Right ventricle myocardium superior (tissue), 1 donor: Measurements from ENCODE around the gene MICAL3. TPM values are rescaled to one million over a fixed set of nuclear protein-coding genes. Genes with fewer than 3 reads are reported as not detected.
"Not testable (repeated sequence)": the region's sequence is repeated elsewhere in the genome, so short reads cannot be mapped to it uniquely, and the experiment has no call there.

Source experiments
- ATAC-seq: fragments of 200-7000 bp; cut with Tn5 transposase; one replicate; pipeline ENCODE4 v1.9.1; 2020; ENCODE audit warnings: mild to moderate bottlenecking; ENCODE audit not compliant: poor library complexity
- DNase-seq: peaks from one replicate; pipeline ENCODE4 v3.0.0-alpha.2; 2020
- intact Hi-C: fragments of 100-400 bp; cut with DNase I; formaldehyde crosslinking; loops from one replicate; pipeline ENCODE4 v1.11.2; 2022
- total RNA-seq: library from RNA; stranded (reverse); fragmentation: NEBNext Ultra II Directional; extraction: Animal tissue kit (Norgen Biotek cat#: 25700); gene quantifications from one replicate; pipeline ENCODE4 v1.2.1, GENCODE V29; 2021
- donor health status: DM: no; HTN: yes; CAD: no; lungs with severe emphysema.

MICAL3 gene
- total RNA-seq, 1 donor from 2014 or later: 78.9 TPM

- intact Hi-C loops: no loop called here
- ATAC-seq (no peak), DNase-seq (no peak)
Measured at GRCh38 chr22:18060646-18061620, 36.6 kb upstream of the MICAL3 start.

DNA sequence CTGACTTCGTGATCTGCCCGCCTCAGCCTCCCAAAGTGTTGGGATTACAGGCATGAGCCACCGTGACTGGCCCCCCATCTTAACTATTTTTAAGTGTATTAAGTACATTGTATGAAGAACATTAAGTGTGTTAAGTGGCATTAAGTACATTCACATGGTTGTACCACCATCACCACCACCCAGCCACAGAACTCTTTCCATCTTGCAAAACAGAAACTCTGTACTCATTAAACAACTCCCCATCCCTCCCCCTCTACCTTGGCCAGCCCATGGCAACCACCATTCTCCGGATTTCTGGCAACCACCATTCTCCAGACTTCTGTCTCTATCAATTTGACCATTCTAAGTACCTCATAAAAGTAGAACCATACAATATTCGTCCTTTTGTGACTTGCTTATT, 35.6 kb upstream of the MICAL3 start:
- ATAC-seq (no peak), DNase-seq (no peak)
- intact Hi-C loops: no loop called here

DNA sequence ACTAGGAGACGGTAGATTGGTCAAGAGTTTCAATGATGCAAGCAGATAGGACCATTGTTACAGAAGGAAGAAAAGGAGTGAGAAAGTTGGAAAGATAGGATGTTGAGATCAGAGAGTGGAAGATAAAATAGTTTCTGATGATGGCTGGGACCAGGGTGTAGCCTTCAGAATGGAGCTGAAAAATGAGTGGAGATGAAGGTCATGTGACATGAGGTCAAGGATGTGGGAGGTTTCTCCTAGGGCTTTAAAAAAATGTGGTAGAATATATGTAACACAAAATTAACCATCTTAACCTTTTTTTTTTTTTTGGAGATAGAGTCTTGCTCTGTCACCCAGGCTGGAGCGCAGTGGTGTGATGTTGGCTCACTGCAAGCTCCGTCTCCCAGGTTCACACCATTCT, 35.1 kb upstream of the MICAL3 start:
- no peak for ATAC-seq
- no peak for DNase-seq
- intact Hi-C loops: no loop called here

DNA sequence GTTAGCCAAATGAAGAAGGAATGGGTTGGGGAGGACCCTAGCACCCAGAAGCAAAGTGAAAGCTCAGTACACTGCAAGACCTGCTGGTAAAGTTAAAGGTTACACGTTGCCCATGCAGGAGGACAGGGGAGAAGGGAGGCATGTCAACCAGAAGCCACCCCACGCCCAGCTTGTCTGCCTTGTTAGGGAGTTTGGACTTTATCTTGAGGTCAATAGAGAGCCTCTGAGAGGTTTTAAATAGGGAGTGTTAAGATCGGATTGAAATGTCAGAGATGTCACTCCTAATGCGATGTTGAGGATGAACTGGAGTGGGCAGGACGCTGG, 34.7 kb upstream of the MICAL3 start:
- no peak for DNase-seq
- no peak for ATAC-seq
- intact Hi-C loops: no loop called here

- DNase-seq (no peak), ATAC-seq (no peak)
- intact Hi-C loops: no loop called here
Measured at GRCh38 chr22:18058371-18059093, 34.2 kb upstream of the MICAL3 start.

DNA sequence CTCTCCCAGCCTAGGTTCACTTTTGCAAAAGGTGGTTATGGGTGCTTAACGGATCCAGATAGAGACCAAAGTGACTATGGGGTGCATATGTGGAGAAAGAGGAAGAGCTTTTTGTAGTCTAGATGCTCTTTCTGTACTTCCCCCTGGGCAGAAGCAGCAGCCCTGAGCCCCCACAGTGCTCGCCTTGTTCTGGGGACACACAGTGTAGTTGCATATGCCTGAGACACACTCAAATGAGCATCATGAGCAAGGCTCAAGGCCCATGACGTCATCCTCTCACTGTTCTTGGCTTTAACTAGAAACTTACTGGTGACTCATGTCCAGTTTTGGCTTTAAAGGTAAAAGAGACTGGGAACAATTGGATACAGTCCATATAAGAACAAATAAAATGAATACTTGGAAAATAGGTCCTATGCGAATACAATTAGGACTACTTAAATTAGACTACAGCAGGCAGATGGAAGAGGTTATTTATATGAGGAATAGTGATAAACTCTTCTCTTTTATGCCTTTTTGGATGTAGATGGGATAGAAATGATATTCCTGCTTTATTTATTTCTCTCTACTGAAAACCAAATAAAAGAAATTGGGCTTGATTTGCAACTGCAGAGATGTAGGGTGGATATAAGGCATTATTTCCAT, 33.3 kb upstream of the MICAL3 start:
- ATAC-seq (peak; percentile 71), DNase-seq (peak; percentile 67)
- intact Hi-C loops: no loop called here

- intact Hi-C loops: no loop called here
- DNase-seq: no peak
- ATAC-seq: no peak
Measured at GRCh38 chr22:18056807-18057474, 32.6 kb upstream of the MICAL3 start.

DNA sequence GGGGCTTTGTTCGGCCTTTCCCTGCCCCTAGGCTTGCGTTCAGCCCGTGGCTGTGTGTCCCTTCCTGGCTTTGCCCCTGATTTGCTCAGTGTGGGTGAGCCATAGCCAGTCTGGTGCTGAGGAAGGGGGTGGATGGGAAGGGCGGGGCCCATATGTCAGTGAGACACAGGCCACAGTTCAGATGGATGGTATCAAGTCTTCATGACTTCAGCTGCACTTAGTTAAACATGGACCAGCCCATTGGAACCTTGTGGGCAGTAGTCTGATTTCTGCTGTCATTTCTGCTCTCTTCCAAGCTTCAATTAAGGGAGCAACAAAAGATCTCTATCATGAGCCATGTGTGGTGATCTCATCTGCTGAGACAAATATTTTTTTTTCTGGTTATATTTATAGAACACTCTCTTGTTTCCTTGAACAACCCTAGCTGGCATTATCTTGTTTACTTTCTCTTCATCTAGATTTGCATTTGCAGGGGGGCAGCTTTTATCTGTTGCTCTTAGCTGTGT, 31.9 kb upstream of the MICAL3 start:
- DNase-seq: no peak
- intact Hi-C loops: no loop called here
- no peak for ATAC-seq

DNA sequence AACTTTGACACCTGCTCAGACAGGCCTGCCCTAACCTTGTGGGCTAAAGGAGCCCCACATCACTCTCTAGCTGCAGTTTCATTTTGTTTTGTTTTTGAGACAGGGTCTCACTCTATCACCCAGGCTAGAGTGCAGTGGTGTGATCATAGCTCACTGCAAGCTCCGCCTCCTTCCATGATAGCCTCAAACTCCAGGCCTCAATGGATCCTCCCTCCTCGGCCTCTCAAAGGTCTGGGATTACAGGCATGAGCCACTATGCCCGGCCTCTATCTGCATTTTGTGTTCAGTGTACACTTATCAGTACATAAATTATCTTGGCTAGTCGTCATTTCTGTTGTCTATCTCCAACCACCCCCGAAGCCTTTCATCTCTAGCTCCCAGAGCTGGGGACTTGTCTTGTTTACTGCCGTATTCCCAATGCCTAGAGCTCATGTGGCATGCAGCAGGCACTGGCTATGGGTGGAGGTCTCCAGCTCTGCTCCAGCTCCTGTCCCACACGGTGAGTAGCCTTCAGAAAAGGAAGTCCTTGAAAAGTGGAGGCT, 31.3 kb upstream of the MICAL3 start:
- DNase-seq (no peak), ATAC-seq (no peak)
- intact Hi-C loops: no loop called here

GRCh38 chr22:18053216-18053946, 29.0 kb upstream of the MICAL3 start:
- intact Hi-C loops, ATAC-seq, DNase-seq: not testable (repeated sequence)

DNA sequence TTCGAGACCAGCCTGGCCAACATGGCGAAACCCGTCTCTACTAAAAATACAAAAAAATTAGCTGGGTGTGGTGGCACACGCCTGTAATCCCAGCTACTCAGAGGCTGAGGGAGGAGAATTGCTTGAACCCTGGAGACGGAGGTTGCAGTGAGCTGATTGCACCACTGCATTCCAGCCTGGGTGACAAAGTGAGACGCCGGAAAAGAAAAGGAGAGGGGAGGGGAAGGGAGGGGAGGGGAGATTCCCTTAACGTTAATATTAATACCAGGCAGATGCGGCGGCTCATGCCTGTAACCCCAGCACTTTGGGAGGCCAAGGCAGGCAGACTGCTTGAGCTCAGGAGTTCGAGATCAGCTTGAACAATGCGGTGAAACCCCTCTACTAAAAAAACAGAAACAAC, 26.8 kb upstream of the MICAL3 start:
- DNase-seq, intact Hi-C loops, ATAC-seq: not testable (repeated sequence)

DNA sequence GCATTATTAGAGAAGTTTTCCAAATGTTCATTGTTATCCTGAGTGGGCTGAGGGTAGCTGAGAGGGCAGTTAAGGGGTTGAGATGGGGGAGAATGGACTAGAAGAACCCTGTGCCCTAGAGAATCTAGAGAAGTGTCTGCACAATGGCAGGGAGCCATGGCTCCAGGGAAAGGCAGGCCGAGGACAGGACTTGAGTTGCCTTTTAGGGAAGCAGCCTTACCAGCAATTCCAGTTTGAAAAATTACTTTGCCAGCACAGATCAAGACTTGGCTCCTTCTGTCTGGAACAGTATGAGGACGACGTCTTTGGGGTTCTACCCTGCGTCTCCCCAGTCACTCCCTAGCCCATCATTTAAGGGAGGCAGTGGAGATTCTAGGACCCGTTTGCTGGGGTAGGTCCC, 25.7 kb upstream of the MICAL3 start:
- intact Hi-C loops: no loop called here

GRCh38 chr22:18048441-18048898, 24.1 kb upstream of the MICAL3 start:
- intact Hi-C loops: no loop called here
- no peak for DNase-seq
- ATAC-seq: no peak

More for the DNA sequence above, 25.7 kb upstream of the MICAL3 start:
- ATAC-seq (no peak), DNase-seq (no peak)

DNA sequence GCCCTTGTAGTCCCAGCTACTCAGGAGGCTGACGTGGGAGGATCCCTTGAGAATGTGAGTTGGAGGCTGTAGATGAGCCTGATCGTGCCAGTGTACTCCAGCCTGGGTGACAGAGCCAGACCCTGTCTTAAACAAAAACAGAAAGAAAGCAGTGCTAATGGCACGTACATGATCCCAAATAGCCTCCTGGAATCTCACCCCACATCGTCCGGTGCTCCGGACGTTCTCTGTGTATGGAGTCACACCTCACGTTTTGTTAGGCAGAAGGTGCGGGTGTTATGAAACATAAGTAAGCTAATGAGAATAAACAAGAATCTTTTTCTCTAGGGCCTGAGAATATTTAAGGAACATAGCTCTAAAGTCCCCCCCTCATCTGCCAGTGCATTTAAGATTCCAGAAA, 23.7 kb upstream of the MICAL3 start:
- no peak for DNase-seq
- no peak for ATAC-seq
- intact Hi-C loops: no loop called here

- intact Hi-C loops: no loop called here
- DNase-seq (no peak), ATAC-seq (no peak)
Measured at GRCh38 chr22:18045794-18046193, 21.4 kb upstream of the MICAL3 start.

DNA sequence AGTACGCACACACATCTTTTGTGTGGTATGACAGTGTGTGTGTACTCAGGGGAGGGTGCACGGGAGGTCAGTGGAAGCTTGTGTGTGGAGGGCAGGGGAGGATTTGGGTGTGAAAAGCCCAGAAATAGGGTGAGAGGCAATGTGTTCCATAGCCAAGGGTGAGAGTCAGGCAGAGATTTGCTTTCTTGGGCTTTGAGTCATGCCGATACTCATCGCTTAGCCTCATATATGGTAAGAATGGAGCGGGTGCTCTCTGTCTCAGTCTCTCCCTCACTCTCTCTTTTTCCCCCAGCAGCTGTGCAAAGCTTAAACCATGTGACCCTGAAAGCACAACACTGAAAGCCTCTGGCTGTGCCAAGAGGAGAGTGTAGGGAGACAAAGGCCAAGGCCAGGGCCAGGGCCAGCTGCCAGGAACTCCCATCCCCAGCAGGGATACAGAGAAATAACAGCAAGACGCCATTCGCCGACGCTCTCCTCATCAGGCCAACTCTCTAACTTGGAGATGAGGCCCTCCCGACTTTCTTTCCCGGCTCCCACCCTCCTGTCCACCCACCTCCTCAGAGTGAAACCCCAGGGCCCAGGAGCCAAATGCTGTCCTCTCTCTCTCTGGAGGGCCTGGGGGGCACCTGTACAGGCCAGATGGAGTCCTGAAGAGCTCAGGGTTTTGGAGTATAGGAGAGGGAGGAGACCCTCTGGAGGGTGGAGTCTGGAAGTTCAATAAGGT, 20.3 kb upstream of the MICAL3 start:
- ATAC-seq: peak; percentile 93
- intact Hi-C loops: no loop called here
- DNase-seq: peak; percentile 87

- intact Hi-C loops: no loop called here
- ATAC-seq: peak; percentile 62
- no peak for DNase-seq
Measured at GRCh38 chr22:18042685-18043084, 18.3 kb upstream of the MICAL3 start.
